GM12874 (cell line): ENCODE measurements around the gene PAQR8.

Source experiments
- CTCF ChIP-seq: IDR thresholded peaks from 2 replicates; pipeline ENCODE4 v1.5.1; 2011; ENCODE audit warnings: low read depth, mild to moderate bottlenecking, control low read depth, low read length, moderate library complexity; ENCODE audit not compliant: insufficient read depth

The PAQR8 gene

GRCh38 chr6:52336919-52337561 is 24.9 kb upstream of the PAQR8 start:
- no peak for TF ChIP-seq CTCF

- no peak for TF ChIP-seq CTCF
Observed at GRCh38 chr6:52337633-52338290, 24.2 kb upstream of the PAQR8 start.

GRCh38 chr6:52340603-52340880 is 21.4 kb upstream of the PAQR8 start:
- no peak for TF ChIP-seq CTCF

- no peak for TF ChIP-seq CTCF
Observed at GRCh38 chr6:52341561-52342260, 20.2 kb upstream of the PAQR8 start.

GRCh38 chr6:52345311-52345710 is 16.6 kb upstream of the PAQR8 start:
- no peak for TF ChIP-seq CTCF

GRCh38 chr6:52346503-52346902 is 15.4 kb upstream of the PAQR8 start:
- TF ChIP-seq CTCF = no peak

GRCh38 chr6:52347818-52348217 is 14.1 kb upstream of the PAQR8 start:
- no peak for TF ChIP-seq CTCF
